ENCODE measurements around the gene MPP3. TPM values are rescaled to one million over a fixed set of nuclear protein-coding genes. Genes with fewer than 3 reads are reported as not detected.

MPP3 gene
- total and polyA plus RNA-seq, 9 of the 15 experiments (the other 6 are each of a cell fraction or from before 2014, with no cell fraction given), result 0.41 to 10.4 (median 4.5) TPM

DNA sequence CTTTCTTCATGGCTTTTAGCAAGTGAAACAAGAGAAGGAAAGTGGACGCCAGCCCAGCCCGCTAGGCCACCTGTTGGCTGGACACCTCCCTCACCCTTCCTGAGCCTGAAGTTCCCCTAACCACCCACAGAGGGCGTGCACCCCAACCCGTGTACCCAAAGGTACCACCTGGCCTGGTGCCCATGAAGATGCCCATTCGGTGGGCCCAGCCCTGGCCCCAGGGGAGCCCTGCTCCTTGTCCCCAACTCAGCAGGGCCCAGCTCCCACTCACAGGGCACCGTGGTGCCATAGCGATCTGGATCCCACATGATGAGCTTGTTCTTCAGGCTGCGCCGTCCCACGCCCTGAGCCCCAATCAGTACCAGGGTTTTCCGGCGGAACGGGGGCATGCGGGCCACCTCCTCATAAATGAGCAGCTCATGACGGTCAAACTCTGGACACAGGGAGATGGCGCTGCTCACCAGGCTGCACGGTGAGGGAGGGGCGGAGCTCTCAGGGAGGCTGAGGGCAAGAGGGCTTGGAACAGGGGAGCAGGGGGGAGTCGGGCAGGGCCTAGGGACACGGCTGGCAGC is 47.6 kb upstream of the MPP3 start (continued):
- TF ChIP-seq ZNF253 (CRISPR knock-in tag; conservative IDR thresholded peaks at IDR 0.05) (no peak), KAT8 (IDR thresholded peaks at IDR 0.05; ENCODE audit: low read depth) (no peak), PHF20 (IDR thresholded peaks at IDR 0.05; ENCODE audit: partially characterized antibody) (no peak), ZBED1 (IDR thresholded peaks at IDR 0.05) (no peak), MAFG (tag; conservative IDR thresholded peaks at IDR 0.05) (no peak), KLF13 (tag; IDR thresholded peaks at IDR 0.05; ENCODE audit: borderline replicate concordance, low read depth) (no peak), HDAC1 (IDR thresholded peaks at IDR 0.05) (no peak), ARID1B (IDR thresholded peaks at IDR 0.05) (no peak)
- TF ChIP-seq, protein P1, sequence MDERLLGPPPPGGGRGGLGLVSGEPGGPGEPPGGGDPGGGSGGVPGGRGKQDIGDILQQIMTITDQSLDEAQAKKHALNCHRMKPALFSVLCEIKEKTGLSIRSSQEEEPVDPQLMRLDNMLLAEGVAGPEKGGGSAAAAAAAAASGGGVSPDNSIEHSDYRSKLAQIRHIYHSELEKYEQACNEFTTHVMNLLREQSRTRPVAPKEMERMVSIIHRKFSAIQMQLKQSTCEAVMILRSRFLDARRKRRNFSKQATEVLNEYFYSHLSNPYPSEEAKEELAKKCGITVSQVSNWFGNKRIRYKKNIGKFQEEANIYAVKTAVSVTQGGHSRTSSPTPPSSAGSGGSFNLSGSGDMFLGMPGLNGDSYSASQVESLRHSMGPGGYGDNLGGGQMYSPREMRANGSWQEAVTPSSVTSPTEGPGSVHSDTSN (CRISPR knock-in tag; IDR thresholded peaks at IDR 0.05; ENCODE audit: low read depth), result no peak
- TF ChIP-seq, protein P1 (tag; conservative IDR thresholded peaks at IDR 0.05; ENCODE audit: low read depth), result no peak
- TF ChIP-seq, protein P2, sequence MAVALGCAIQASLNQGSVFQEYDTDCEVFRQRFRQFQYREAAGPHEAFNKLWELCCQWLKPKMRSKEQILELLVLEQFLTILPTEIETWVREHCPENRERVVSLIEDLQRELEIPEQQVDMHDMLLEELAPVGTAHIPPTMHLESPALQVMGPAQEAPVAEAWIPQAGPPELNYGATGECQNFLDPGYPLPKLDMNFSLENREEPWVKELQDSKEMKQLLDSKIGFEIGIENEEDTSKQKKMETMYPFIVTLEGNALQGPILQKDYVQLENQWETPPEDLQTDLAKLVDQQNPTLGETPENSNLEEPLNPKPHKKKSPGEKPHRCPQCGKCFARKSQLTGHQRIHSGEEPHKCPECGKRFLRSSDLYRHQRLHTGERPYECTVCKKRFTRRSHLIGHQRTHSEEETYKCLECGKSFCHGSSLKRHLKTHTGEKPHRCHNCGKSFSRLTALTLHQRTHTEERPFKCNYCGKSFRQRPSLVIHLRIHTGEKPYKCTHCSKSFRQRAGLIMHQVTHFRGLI (CRISPR knock-in tag; IDR thresholded peaks at IDR 0.05), result no peak
- TF ChIP-seq, protein P3, sequence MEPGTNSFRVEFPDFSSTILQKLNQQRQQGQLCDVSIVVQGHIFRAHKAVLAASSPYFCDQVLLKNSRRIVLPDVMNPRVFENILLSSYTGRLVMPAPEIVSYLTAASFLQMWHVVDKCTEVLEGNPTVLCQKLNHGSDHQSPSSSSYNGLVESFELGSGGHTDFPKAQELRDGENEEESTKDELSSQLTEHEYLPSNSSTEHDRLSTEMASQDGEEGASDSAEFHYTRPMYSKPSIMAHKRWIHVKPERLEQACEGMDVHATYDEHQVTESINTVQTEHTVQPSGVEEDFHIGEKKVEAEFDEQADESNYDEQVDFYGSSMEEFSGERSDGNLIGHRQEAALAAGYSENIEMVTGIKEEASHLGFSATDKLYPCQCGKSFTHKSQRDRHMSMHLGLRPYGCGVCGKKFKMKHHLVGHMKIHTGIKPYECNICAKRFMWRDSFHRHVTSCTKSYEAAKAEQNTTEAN (CRISPR knock-in tag; IDR thresholded peaks at IDR 0.05), result no peak
- TF ChIP-seq, protein P4, sequence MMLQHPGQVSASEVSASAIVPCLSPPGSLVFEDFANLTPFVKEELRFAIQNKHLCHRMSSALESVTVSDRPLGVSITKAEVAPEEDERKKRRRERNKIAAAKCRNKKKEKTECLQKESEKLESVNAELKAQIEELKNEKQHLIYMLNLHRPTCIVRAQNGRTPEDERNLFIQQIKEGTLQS (IDR thresholded peaks at IDR 0.05), result no peak
- TF ChIP-seq, protein P4 (CRISPR knock-in tag; conservative IDR thresholded peaks at IDR 0.05), result no peak

All from K562 (cell line).